K562 (cell line): Measurements from ENCODE around the gene PPIL6. TPM values are rescaled to one million over a fixed set of nuclear protein-coding genes. Genes with fewer than 3 reads are reported as not detected.

ENCODE experiments used
- ATF1 ChIP-seq, 2 experiments: fragments of 450-650 bp in 1 of 2; IDR thresholded peaks; 2 replicates each; pipeline ENCODE4 v1.6.1; 2016; ENCODE audit warnings: missing compliant biosample characterization in 1 of 2, missing genetic modification characterization in 1 of 2
- CBFA2T3 ChIP-seq: fragments of 450-650 bp; IDR thresholded peaks from 2 replicates; pipeline ENCODE4 v1.6.1; 2017
- DMBX1 ChIP-seq: fragments of 250-450 bp; sonication (Bioruptor Pico); IDR thresholded peaks from 2 replicates; pipeline ENCODE4 v1.8.0; 2022; ENCODE audit warnings: inconsistent platforms, mild to moderate bottlenecking, moderate library complexity, borderline replicate concordance
- FOXA3 ChIP-seq, 2 experiments: fragments of 450-650 bp in 1 of 2; sonication (generic) in 1 of 2; formaldehyde crosslinking; IDR thresholded peaks in 1 of 2; conservative IDR thresholded peaks in 1 of 2; 2 replicates each; pipeline versions ENCODE4 v1.4.0 to v1.8.0; 2020 to 2022; ENCODE audit warnings: mild to moderate bottlenecking in 2 of 2, missing genetic modification reagents in 1 of 2
- FOXK2 ChIP-seq, 2 experiments: fragments of 450-650 bp; IDR thresholded peaks in 1 of 2; conservative IDR thresholded peaks in 1 of 2; 2 replicates each; pipeline ENCODE4 v1.6.1; 2016; ENCODE audit warnings: low read depth in 2 of 2, mild to moderate bottlenecking in 1 of 2
- FOXP4 ChIP-seq: sonication (generic); formaldehyde crosslinking; IDR thresholded peaks from 2 replicates; pipeline ENCODE4 v1.8.0; 2022; ENCODE audit warnings: mild to moderate bottlenecking, missing genetic modification reagents, borderline replicate concordance
- KLF10 ChIP-seq: fragments of 250-450 bp; sonication (Bioruptor Pico); IDR thresholded peaks from 2 replicates; pipeline ENCODE4 v1.6.1; 2021; ENCODE audit warnings: matching md5 sums
- MAFG ChIP-seq: fragments of 450-650 bp; conservative IDR thresholded peaks from 2 replicates; pipeline ENCODE4 v1.6.1; 2016; ENCODE audit warnings: missing genetic modification characterization, missing compliant biosample characterization
- MAFK ChIP-seq: IDR thresholded peaks from 2 replicates; pipeline ENCODE4 v1.6.1; 2011; ENCODE audit warnings: low read length, improper control_type of control experiment
- MECOM ChIP-seq: fragments of 250-450 bp; sonication (Bioruptor Pico); IDR thresholded peaks from 2 replicates; pipeline ENCODE4 v1.8.0; 2022; ENCODE audit warnings: inconsistent platforms
- MTA2 ChIP-seq: fragments of 450-650 bp; IDR thresholded peaks from 2 replicates; pipeline ENCODE4 v1.6.1; 2016; ENCODE audit warnings: low read depth
- MTA3 ChIP-seq: fragments of 450-650 bp; formaldehyde crosslinking; IDR thresholded peaks from 2 replicates; pipeline ENCODE4 v1.6.1; 2017; ENCODE audit warnings: mild to moderate bottlenecking, borderline replicate concordance
- NCOA2 ChIP-seq, 2 experiments: fragments of 450-650 bp; IDR thresholded peaks; 2 replicates each; pipeline ENCODE4 v1.6.1; 2018; ENCODE audit warnings: mild to moderate bottlenecking in 2 of 2, moderate library complexity in 1 of 2; ENCODE audit not compliant: partially characterized antibody in 2 of 2
- NCOA6 ChIP-seq: fragments of 450-650 bp; IDR thresholded peaks from 2 replicates; pipeline ENCODE4 v1.6.1; 2017; ENCODE audit warnings: mild to moderate bottlenecking
- NFIC ChIP-seq: fragments of 450-650 bp; IDR thresholded peaks from 2 replicates; pipeline ENCODE4 v1.6.1; 2017; ENCODE audit warnings: mild to moderate bottlenecking, inconsistent platforms
- POLR3A ChIP-seq: IDR thresholded peaks from 2 replicates; pipeline ENCODE4 v1.6.1; 2011; ENCODE audit warnings: borderline replicate concordance, mild to moderate bottlenecking, moderate library complexity; ENCODE audit not compliant: insufficient read length, insufficient read depth; ENCODE audit errors: extremely low read depth
- RBBP5 ChIP-seq: fragments of 200-600 bp; sonication (generic); IDR thresholded peaks from 2 replicates; pipeline ENCODE4 v1.6.1; 2012; ENCODE audit warnings: borderline replicate concordance, mild to moderate bottlenecking, low read length, control low read depth, inconsistent platforms; ENCODE audit not compliant: insufficient read depth, poor library complexity, severe bottlenecking
- SOX6 ChIP-seq: fragments of 450-650 bp; IDR thresholded peaks from 2 replicates; pipeline ENCODE4 v1.6.1; 2014; ENCODE audit warnings: mild to moderate bottlenecking
- TBP ChIP-seq: optimal IDR thresholded peaks from 2 replicates; pipeline ENCODE3; 2011; ENCODE audit warnings: low read depth, low read length, improper control_type of control experiment
- TCF15 ChIP-seq: fragments of 250-450 bp; sonication (Bioruptor Pico); IDR thresholded peaks from 2 replicates; pipeline ENCODE4 v1.8.0; 2022; ENCODE audit warnings: moderate library complexity, mild to moderate bottlenecking, inconsistent platforms
- TCF3 ChIP-seq: sonication (generic); formaldehyde crosslinking; IDR thresholded peaks from 2 replicates; pipeline ENCODE4 v1.4.0; 2020; ENCODE audit warnings: mild to moderate bottlenecking, missing genetic modification reagents
- TRIM24 ChIP-seq, 2 experiments: fragments of 450-650 bp; IDR thresholded peaks; 2 replicates each; pipeline ENCODE4 v1.6.1; 2016
- YBX1 ChIP-seq: fragments of 450-650 bp; IDR thresholded peaks from 2 replicates; pipeline ENCODE4 v1.7.1; 2016; ENCODE audit warnings: mild to moderate bottlenecking
- ZBTB8A ChIP-seq: fragments of 450-650 bp; IDR thresholded peaks from 2 replicates; pipeline ENCODE4 v1.6.1; 2018; ENCODE audit warnings: mild to moderate bottlenecking, moderate library complexity; ENCODE audit not compliant: partially characterized antibody
- ZFP36 ChIP-seq: fragments of 150-350 bp; IDR thresholded peaks from 2 replicates; pipeline ENCODE4 v1.6.1; 2018; ENCODE audit warnings: low read length, low read depth; ENCODE audit not compliant: partially characterized antibody
- ZNF699 ChIP-seq: fragments of 250-450 bp; sonication (Bioruptor Pico); IDR thresholded peaks from 2 replicates; pipeline ENCODE4 v1.8.0; 2021; ENCODE audit warnings: mild to moderate bottlenecking, moderate library complexity; ENCODE audit not compliant: insufficient replicate concordance
- polyA plus RNA-seq, 8 experiments: library from polyadenylated mRNA; depleted of rRNA in 4 of 8; stranded (reverse) in 5 of 8; unstranded in 3 of 8; fragments of >200 nt; fragmentation: Nextera tagmentation in 2 of 8; fragmentation: Illumina TruSeq in 1 of 8; extraction: Ambion mirVana in 2 of 8; extraction: Trizol in 1 of 8; gene quantifications; 2 replicates each; pipeline versions ENCODE4 v1.2.1 to v1.2.3, GENCODE V29; 2011 to 2014; ENCODE audit warnings: inconsistent platforms in 1 of 8, missing spikeins in 1 of 8
- total RNA-seq, 7 experiments: library from RNA; depleted of rRNA in 6 of 7; stranded (reverse); fragments of >200 nt in 6 of 7; fragmentation: Illumina TruSeq in 2 of 7; extraction: Trizol in 2 of 7; gene quantifications; 2 replicates each; pipeline versions ENCODE4 v1.2.1 to v1.2.3, GENCODE V29; 2011 to 2021; ENCODE audit warnings: low replicate concordance in 1 of 7

PPIL6 gene
- total and polyA plus RNA-seq, 9 of the 15 experiments (the other 6 are each of a cell fraction or from before 2014, with no cell fraction given), result 0.03 to 0.98 (median 0.41) TPM; not detected in 1

GRCh38 chr6:109349419-109349987 is 90.9 kb downstream of the PPIL6 start (continued):
- TF ChIP-seq TCF15 (CRISPR knock-in tag), result no peak
- no peak for TF ChIP-seq ZBTB8A
- no peak for TF ChIP-seq POLR3A
- TF ChIP-seq NCOA2 (IDR thresholded peaks at IDR 0.05; ENCODE audit: partially characterized antibody in 2 of 2), result no peak
- TF ChIP-seq RBBP5, result no peak
- TF ChIP-seq NFIC, result peak; percentile 99
- no peak for TF ChIP-seq ZFP36
- no peak for TF ChIP-seq YBX1
- TF ChIP-seq ZNF699 (CRISPR knock-in tag), result no peak
- TF ChIP-seq MECOM, result 0 out of 2 replicates have a peak, but pooled peaks have one; percentile 5
- TF ChIP-seq FOXA3 (CRISPR knock-in tag; conservative IDR thresholded peaks at IDR 0.05 in 1 of 2, IDR thresholded peaks at IDR 0.05 in 1 of 2), result peak; percentile 22 to 43; a peak in 1 of 4 replicates
- TF ChIP-seq MAFK, result peak; percentile 78
- peak; percentile 53; the same call in 1 of the 2 replicates for TF ChIP-seq MTA3
- TF ChIP-seq KLF10 (CRISPR knock-in tag), result no peak
- TF ChIP-seq MTA2, result 0 out of 2 replicates have a peak, but pooled peaks have one; percentile 8
- TF ChIP-seq DMBX1, result peak; percentile 3; the same call in 1 of the 2 replicates
- peak; percentile 46; the same call in 1 of the 2 replicates for TF ChIP-seq SOX6
- peak; percentile 54 for TF ChIP-seq TCF3 (CRISPR knock-in tag)
- TF ChIP-seq TBP, result peak; percentile 42
- peak; percentile 55 for TF ChIP-seq CBFA2T3
- no peak for TF ChIP-seq ATF1 (CRISPR knock-in tag; IDR thresholded peaks at IDR 0.05)
- TF ChIP-seq ATF1 (tag; IDR thresholded peaks at IDR 0.05), result 0 out of 2 replicates have a peak, but pooled peaks have one; percentile 10
- no peak for TF ChIP-seq NCOA6
- 0 out of 2 replicates have a peak, but pooled peaks have one; percentile 52 for TF ChIP-seq FOXP4 (CRISPR knock-in tag)
- peak; percentile 75 for TF ChIP-seq MAFG
- 0 out of 4 replicates have a peak, but pooled peaks of 1 of the 2 experiments have one; percentile 13 for TF ChIP-seq TRIM24 (IDR thresholded peaks at IDR 0.05)
- peak in 1 of 2 experiments; percentile 40; a peak in 1 of 4 replicates for TF ChIP-seq FOXK2 (conservative IDR thresholded peaks at IDR 0.05 in 1 of 2, IDR thresholded peaks at IDR 0.05 in 1 of 2; ENCODE audit: low read depth in 2 of 2)
